Measurements from ENCODE around the gene SLC12A3.

Gene SLC12A3

DNA sequence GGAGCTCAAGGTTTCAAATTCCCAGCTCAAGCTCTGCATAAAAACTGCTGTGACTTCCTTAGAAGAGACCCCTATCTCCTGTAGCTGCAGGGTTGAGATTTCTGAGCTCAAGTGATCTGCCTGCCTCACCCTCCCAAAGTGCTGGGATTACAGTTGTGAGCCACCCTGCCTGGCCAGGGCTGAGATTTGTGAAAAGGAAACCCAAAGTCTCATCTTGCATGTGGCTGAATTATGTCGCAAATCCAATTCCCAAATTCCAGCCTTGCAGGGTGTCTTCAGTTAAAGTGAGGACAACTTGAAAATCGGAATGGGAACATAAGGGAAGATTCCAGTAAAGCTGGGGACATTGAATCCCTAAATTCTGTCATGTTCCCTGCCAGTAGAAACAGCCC, 82.6 kb downstream of the SLC12A3 start:
- peaks cover 30% of the 10 kb centered on the region for H3K4me1 Mint-ChIP-seq
- CTCF ChIA-PET: interaction anchor here (0.9 to 2.1 kb wide), 4 partner anchors 17 to 154 kb away, joined by 5 to 6 read pairs (median 6); no protein-coding TSS in a partner anchor
- H3K27ac Mint-ChIP-seq: no peak overlapping the region

DNA sequence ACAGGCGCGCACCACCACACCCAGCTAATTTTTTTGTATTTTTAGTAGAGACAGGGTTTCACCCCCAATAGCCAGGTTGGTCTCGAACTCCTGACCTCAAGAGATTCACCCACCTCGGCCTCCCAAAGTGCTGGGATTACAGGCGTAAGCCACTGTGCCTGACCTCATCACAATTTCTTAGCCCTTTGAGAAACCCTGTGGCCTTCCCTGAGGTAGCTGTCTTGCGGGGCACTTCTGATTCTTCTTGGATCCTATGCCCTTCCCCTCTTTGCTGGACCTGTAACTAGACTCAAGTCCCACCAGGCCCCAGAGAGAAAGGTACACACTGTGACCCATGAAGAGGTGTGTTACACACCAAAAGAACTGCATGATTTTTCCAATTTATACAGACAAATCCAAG, 83.2 kb downstream of the SLC12A3 start:
- Mint-ChIP-seq H3K4me3 (no peak overlapping the region), H3K4me1 (peaks cover 26% of the 10 kb centered on the region), H3K9me3 (no peaks in the 10 kb centered on the region), H3K27ac (no peak overlapping the region), H3K36me3 (peaks cover 20% of the 10 kb centered on the region), H3K27me3 (no peaks in the 10 kb centered on the region)
- DNase-seq: no peak
- CTCF ChIA-PET: interaction anchor here (0.9 to 2.1 kb wide), 4 partner anchors 16 to 155 kb away, joined by 5 to 6 read pairs (median 6); no protein-coding TSS in a partner anchor

More for the DNA sequence above, 82.6 kb downstream of the SLC12A3 start:
- Mint-ChIP-seq H3K27me3 (no peaks in the 10 kb centered on the region), H3K4me3 (no peak overlapping the region), H3K9me3 (no peaks in the 10 kb centered on the region), H3K36me3 (peaks cover 26% of the 10 kb centered on the region)
- no peak for DNase-seq

DNA sequence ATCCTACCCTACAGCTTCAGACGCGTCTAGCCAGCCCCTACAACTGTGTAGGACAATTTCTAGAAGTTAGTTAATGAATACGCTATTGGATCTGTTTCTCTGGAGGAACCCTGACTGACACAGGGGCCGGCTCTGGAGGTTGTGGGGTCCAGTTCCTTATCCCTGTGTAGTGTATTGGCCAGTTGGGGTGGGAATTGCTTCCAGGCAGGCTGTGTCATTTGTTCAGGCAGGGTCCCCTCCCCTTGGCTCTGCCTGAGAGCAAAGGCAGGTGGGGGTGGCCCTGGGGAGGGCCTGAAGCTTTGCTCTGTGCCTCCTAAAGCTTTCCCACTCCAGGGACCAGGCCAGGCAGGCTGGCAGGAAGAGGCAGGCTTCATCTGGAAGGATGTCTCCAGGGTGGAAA, 85.0 kb downstream of the SLC12A3 start:
- Mint-ChIP-seq H3K27me3 (no peaks in the 10 kb centered on the region), H3K36me3 (peaks cover 9% of the 10 kb centered on the region), H3K9me3 (no peaks in the 10 kb centered on the region), H3K4me1 (peaks cover 20% of the 10 kb centered on the region), H3K4me3 (no peak overlapping the region), H3K27ac (no peak overlapping the region)
- DNase-seq: no peak
- CTCF ChIA-PET: interaction anchor here (0.6 to 6.9 kb wide), 10 partner anchors 8 to 157 kb away, joined by 3 to 96 read pairs (median 5); partner anchors contain the start of gene SLC12A3

DNA sequence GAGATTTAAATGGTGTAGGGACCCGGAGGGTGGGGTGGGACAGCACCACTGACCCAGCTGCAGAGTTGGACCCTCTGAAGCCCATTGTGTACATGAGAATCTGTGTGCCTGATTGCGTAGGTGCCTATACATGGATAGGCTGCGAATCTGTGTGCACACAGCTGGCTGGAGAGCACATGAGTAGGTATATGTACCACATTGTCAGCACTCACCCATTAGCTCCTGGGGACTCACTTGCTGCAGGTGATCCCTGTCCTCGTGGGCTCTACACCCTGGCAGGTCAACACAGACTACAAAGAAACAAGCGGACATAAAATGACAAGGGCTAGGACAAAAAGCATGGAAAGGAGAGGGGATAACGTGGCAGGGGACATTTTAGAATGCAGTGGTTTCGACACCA, 85.4 kb downstream of the SLC12A3 start:
- Mint-ChIP-seq H3K9me3 (no peaks in the 10 kb centered on the region), H3K4me1 (peaks cover 19% of the 10 kb centered on the region), H3K4me3 (no peak overlapping the region), H3K27me3 (no peaks in the 10 kb centered on the region), H3K27ac (no peak overlapping the region), H3K36me3 (peaks cover 9% of the 10 kb centered on the region)
- no peak for DNase-seq
- CTCF ChIA-PET: interaction anchor here (0.8 to 6.9 kb wide), 10 partner anchors 8 to 157 kb away, joined by 3 to 96 read pairs (median 5); partner anchors contain the start of gene SLC12A3

DNA sequence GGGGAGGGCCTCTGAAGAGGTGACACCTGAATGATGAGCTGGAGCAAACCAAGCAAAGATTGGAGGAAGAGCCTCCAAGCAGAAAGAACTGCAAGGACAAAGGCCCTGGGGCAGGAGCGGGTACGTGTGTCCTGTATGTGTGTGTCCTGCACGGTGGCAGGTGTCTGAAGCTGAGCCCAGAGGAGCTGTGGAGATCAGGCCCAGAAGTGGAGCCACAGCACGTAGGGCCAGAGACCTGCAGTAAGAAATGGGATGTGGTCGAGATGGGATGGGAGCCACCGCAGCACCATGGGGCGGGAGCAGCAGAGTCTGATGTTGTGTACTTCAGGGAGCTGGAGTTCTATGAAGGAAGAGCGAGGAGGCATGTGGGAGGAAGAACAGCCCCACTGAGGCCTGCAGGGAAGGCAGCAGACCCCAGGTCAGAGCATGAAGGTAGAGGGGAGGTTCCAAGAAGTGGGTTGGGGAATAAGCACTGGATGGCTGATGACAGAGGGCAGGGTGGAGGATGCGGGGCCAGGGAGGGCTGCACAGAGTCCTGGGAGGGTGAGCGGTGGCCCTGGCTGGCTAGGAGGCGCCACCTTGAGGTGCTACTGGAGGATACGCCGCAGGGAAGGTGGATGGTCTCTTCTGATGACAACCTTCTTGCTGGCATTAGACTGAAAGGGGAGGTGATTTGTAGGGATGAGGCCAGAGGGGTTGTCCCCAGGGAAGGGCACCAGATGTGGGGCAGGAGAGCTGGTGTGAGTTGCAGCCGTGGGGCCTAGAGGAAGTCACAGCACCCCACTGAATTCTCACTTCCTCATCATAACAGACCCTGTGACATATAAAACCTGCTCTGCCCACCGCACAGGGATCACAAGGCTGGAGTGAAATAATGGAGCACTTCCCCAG, 86.1 kb downstream of the SLC12A3 start:
- Mint-ChIP-seq H3K27ac (no peak overlapping the region), H3K4me3 (no peak overlapping the region), H3K27me3 (no peaks in the 10 kb centered on the region), H3K4me1 (peaks cover 19% of the 10 kb centered on the region), H3K36me3 (peaks cover 9% of the 10 kb centered on the region), H3K9me3 (no peaks in the 10 kb centered on the region)
- CTCF ChIA-PET: interaction anchor here (0.6 to 6.9 kb wide), 18 partner anchors 9 to 161 kb away, joined by 3 to 96 read pairs (median 4); partner anchors contain the start of gene SLC12A3
- peak; percentile 75 for DNase-seq

DNA sequence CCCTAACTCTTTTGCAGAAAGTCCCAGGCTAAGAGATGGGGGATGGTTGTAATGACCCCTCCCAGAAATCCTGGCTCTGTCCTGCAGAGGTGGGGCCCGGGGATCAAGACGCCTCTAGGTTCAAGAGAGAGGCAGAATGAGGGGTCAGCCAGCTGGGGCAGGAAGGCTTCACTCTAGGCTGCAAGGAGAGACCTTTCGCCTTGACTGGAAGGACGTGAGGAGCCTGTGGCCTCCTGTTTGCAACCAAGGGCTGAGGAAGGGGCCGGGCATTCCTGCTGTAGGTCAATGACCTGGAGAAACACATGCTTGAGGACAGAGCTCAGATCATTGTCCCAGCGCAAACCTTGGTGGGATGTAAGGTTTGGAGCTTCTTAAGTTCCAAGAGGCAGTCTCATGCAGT, 88.0 kb downstream of the SLC12A3 start:
- H3K27me3 Mint-ChIP-seq: peaks cover 5% of the 10 kb centered on the region
- DNase-seq: no peak
- no peak overlapping the region for H3K4me3 Mint-ChIP-seq
- peaks cover 2% of the 10 kb centered on the region for H3K36me3 Mint-ChIP-seq
- CTCF ChIA-PET: interaction anchor here (0.8 to 6.9 kb wide), 5 partner anchors 12 to 160 kb away, joined by 3 to 96 read pairs (median 22); partner anchors contain the start of gene SLC12A3
- no peaks in the 10 kb centered on the region for H3K9me3 Mint-ChIP-seq
- peaks cover 15% of the 10 kb centered on the region for H3K4me1 Mint-ChIP-seq
- H3K27ac Mint-ChIP-seq: no peak overlapping the region

DNA sequence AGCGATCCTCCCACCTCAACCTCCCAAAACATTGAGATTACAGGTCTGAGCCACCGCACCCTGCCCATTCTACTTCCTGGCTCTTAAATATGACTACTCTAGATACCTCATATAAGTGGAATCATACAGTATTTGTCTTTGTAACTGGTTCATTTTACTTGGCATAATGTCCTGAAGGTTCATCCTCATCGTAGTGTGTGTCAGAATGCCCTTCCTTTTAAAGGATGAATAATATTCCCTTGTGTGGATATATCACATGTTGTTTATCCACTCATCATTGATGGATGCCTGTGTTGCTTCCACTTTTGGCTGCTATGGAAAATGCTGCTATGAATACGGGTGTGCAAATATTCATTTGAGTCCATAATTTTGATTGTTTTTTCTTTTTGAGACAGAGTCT, 91.1 kb downstream of the SLC12A3 start:
- DNase-seq: no peak
- Mint-ChIP-seq H3K36me3 (no peaks in the 10 kb centered on the region), H3K27ac (no peak overlapping the region), H3K9me3 (no peaks in the 10 kb centered on the region), H3K27me3 (peaks cover 31% of the 10 kb centered on the region), H3K4me3 (no peak overlapping the region), H3K4me1 (peaks cover 5% of the 10 kb centered on the region)
- CTCF ChIA-PET: interaction anchor here (0.8 kb wide), 1 partner anchor 8 kb away, joined by 3 read pairs; no protein-coding TSS in a partner anchor

DNA sequence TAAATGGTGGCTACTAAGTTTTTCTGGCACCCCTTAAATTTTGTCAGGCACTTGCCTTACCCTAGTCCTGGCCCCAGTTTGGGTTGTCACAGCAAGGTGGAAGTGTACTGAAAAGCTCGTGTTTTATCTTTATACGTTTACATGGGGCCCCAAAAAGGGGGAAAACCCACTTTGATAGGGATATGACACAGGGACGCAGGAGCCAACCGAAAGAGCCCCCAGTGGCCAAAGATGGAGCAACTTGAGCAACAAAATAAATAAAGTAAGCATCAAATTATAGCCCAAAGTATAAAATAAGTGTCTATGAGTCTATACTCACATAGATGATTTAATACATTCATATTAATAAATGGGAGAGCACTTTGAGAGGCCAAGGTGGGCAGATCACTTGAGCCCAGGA, 91.7 kb downstream of the SLC12A3 start:
- Mint-ChIP-seq H3K27ac (no peak overlapping the region), H3K36me3 (no peaks in the 10 kb centered on the region), H3K27me3 (peaks cover 31% of the 10 kb centered on the region), H3K4me1 (no peaks in the 10 kb centered on the region), H3K9me3 (no peaks in the 10 kb centered on the region), H3K4me3 (no peak overlapping the region)
- CTCF ChIA-PET: no interaction called here
- no peak for DNase-seq

DNA sequence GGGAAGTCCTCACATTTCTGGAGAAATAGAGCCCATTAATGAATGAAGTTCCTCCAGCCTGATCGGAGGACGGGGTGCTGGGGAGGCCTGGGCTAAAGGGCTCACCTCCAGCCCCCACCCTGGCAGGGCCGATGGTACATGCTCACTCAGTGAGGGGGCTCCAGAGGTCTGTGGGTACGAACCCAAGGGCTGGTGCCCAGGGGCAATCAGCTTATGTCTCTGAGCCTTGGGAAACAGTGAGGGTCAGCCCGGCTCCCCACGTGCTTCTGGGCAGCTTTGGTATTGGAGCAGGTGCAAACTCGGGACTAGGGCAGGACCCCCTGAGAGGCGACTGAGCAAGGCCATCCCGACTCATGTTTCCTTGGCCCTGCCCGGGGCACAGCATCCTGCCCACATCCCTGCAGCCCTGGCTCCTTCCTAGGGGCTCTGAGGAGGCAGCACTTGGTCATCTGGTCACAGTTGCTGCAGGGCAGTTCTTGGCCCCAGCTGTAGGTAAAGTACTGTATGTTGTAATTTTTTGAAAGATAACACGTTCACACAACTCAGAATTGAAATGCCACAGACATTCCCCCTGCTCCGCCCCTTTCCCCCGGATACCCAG, 95.8 kb downstream of the SLC12A3 start:
- Mint-ChIP-seq H3K4me3 (no peak overlapping the region), H3K4me1 (peaks cover 16% of the 10 kb centered on the region), H3K36me3 (no peaks in the 10 kb centered on the region), H3K9me3 (no peaks in the 10 kb centered on the region), H3K27me3 (peaks cover 31% of the 10 kb centered on the region), H3K27ac (no peak overlapping the region)
- CTCF ChIA-PET: interaction anchor here (0.6 to 1.0 kb wide), 3 partner anchors 19 to 57 kb away, joined by 3 read pairs; no protein-coding TSS in a partner anchor
- DNase-seq: no peak

DNA sequence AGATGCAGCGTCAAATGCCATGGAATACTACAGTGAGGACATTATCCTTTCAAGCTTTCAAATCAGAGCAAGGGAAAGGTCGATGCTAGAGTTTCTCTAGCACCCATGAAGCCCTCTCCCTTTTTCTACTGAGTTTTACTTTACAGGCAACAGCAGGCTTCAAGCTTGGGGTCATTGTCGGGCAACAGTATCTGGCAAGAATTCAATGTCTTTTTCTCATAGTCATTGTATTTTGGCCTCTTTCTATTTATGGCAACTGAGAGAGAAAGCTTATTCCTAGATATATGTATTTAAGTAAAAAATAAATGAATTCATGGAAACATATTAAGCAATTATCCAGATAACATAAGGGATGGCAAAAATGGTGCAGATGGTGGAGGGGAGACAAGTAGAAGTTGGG, 96.4 kb downstream of the SLC12A3 start:
- no peaks in the 10 kb centered on the region for H3K9me3 Mint-ChIP-seq
- H3K27me3 Mint-ChIP-seq: peaks cover 31% of the 10 kb centered on the region
- H3K36me3 Mint-ChIP-seq: no peaks in the 10 kb centered on the region
- H3K4me3 Mint-ChIP-seq: no peak overlapping the region
- H3K27ac Mint-ChIP-seq: no peak overlapping the region
- CTCF ChIA-PET: interaction anchor here (0.6 to 1.0 kb wide), 3 partner anchors 20 to 201 kb away, joined by 3 read pairs; no protein-coding TSS in a partner anchor
- H3K4me1 Mint-ChIP-seq: peaks cover 22% of the 10 kb centered on the region
- DNase-seq: no peak

DNA sequence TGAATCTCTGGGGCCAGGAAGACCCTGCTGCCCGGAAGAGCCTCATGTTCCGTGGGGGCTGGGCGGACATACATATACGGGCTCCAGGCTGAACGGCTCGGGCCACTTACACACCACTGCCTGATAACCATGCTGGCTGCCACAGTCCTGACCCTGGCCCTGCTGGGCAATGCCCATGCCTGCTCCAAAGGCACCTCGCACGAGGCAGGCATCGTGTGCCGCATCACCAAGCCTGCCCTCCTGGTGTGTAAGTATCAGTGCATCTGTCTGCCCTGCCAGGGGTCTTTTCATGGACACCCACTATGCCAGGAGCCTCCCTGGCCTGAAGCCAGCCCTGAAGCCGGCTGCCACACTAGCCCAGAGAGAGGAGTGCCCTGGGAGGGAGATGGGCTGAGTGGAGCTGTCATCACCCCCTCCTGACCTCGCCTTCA, 96.9 kb downstream of the SLC12A3 start, which contains the start of gene CETP:
TSS of gene CETP (plus strand) at position 100 of the 431 bp plus-strand sequence. CDS start at position 130, 30 bp downstream.
- Mint-ChIP-seq H3K4me1 (peaks cover 23% of the 10 kb centered on the region), H3K36me3 (no peaks in the 10 kb centered on the region), H3K4me3 (no peak within 1 kb of the TSS), H3K27ac (no peak within 1 kb of the TSS), H3K27me3 (peaks cover 31% of the 10 kb centered on the region), H3K9me3 (no peaks in the 10 kb centered on the region)
- CTCF ChIA-PET: interaction anchor here (0.6 to 1.0 kb wide), 5 partner anchors 20 to 201 kb away, joined by 3 to 4 read pairs (median 3); no protein-coding TSS in a partner anchor
- no peak for DNase-seq

DNA sequence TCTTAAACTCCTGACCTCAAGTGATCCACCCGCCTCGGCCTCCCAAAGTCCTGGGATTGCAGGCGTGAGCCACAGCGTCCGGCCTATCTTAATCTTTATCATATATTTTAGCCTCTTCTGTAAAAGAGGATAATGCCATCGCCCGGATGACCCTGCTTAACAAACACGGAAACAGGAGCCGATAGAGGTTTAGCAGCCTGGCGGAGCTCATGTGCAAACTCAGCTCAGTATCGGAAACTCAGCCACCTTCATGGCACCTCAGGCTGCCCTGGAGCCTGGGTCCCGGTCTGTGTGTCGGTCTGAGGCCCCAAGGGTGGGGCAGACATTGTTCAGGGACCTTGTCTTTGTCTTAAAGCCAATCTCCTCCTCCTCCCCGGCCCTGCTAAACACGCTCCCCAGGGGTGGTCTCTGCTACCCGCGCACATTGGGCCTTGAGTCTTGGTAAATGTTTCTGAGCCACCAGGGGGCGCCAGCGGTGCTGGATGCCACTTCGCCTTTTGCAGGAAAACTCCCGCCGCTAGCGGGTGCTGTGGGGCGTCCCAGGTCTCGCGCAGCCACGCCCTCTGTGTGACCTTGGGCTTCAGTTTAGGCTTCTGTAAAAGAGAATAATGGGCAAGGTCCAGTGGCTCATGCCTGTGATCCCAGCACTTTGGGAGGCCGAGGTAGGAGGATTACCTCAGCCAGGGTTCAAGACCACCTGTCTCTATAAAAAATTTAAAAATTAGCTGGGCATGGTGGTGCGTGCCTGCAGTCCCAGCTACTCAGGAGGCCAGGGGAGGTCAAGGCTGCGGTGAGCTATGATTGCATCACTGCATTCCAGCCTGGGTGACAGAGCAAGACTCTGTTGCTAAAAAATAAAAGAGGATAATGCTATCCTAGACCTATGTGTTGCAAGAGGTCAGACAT, 99.5 kb downstream of the SLC12A3 start:
- Mint-ChIP-seq H3K27ac (peak overlapping the region; percentile 31), H3K4me1 (peaks cover 23% of the 10 kb centered on the region), H3K27me3 (peaks cover 19% of the 10 kb centered on the region), H3K36me3 (no peaks in the 10 kb centered on the region), H3K4me3 (no peak overlapping the region), H3K9me3 (no peaks in the 10 kb centered on the region)
- CTCF ChIA-PET: interaction anchor here (0.5 to 3.8 kb wide), 49 partner anchors 9 to 309 kb away, joined by 3 to 69 read pairs (median 4); no protein-coding TSS in a partner anchor
- peak; percentile 97 for DNase-seq

All from activated naive CD4-positive, alpha-beta T cell treated with anti-CD3 and anti-CD28 coated beads, Interleukin-2, amount 10 ng/mL, durations not matched to agents 7 days and 5 days (primary cell).